ENCODE measurements around the gene PILRB. TPM values are rescaled to one million over a fixed set of nuclear protein-coding genes. Genes with fewer than 3 reads are reported as not detected.

The PILRB gene
- polyA plus RNA-seq, 1 donor from 2014 or later = 222 TPM

DNA sequence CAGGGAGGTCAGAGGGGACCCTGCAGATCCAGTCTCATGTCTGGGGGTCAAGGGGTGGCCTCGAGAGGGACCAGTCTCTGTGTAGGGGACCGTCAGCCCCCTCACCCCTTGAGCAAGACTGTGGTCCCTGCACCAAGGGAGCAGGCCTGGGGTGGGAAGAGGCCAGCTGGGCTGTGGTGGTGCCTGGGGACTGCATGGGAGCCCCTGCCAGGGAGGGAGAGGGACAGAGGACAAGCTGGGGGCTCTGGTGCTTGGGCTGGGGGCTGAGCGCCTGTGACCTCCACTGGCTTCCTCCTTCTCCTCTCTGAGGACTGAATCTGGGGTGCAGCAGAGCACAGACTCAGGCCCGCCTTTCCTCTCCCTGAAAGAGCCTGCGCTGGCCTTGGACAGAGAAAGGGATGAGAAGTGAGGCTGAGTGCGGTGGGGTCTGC lies 771 bp upstream of the PILRB start:
- H3K27ac ChIP-seq (ENCODE audit: low read length) = no peak overlapping the region
- H3K36me3 ChIP-seq (ENCODE audit: insufficient read depth, low read length) = no peaks in the 10 kb centered on the region
- no peaks in the 10 kb centered on the region for H3K9me2 ChIP-seq (ENCODE audit: insufficient read depth, low read length)

DNA sequence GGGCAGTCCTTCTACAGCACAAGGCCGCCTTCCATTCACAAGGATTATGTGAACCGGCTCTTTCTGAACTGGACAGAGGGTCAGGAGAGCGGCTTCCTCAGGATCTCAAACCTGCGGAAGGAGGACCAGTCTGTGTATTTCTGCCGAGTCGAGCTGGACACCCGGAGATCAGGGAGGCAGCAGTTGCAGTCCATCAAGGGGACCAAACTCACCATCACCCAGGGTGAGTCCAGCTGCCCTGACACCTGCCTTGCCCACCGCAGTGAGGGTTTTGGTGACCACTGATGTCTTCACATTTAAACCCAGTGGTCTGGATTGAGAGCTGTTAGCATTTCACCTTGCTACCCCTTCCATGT lies 918 bp downstream of the PILRB start:
- no peak overlapping the region for H3K27ac ChIP-seq (ENCODE audit: low read length)
- H3K9ac ChIP-seq (ENCODE audit: low read length) = no peak overlapping the region
- no peaks in the 10 kb centered on the region for H3K9me3 ChIP-seq (ENCODE audit: low read length)
- H3F3A ChIP-seq (ENCODE audit: insufficient read depth, low read length, poor library complexity, severe bottlenecking) = no peaks in the 10 kb centered on the region
- H3K4me2 ChIP-seq (ENCODE audit: low read length) = no peak overlapping the region
- TF ChIP-seq, protein P1, sequence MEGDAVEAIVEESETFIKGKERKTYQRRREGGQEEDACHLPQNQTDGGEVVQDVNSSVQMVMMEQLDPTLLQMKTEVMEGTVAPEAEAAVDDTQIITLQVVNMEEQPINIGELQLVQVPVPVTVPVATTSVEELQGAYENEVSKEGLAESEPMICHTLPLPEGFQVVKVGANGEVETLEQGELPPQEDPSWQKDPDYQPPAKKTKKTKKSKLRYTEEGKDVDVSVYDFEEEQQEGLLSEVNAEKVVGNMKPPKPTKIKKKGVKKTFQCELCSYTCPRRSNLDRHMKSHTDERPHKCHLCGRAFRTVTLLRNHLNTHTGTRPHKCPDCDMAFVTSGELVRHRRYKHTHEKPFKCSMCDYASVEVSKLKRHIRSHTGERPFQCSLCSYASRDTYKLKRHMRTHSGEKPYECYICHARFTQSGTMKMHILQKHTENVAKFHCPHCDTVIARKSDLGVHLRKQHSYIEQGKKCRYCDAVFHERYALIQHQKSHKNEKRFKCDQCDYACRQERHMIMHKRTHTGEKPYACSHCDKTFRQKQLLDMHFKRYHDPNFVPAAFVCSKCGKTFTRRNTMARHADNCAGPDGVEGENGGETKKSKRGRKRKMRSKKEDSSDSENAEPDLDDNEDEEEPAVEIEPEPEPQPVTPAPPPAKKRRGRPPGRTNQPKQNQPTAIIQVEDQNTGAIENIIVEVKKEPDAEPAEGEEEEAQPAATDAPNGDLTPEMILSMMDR (IDR thresholded peaks at IDR 0.05; ENCODE audit: poor library complexity, severe bottlenecking) = no peak
- no peak for TF ChIP-seq EZH2 (IDR thresholded peaks at IDR 0.05; ENCODE audit: borderline replicate concordance, insufficient read depth, low read length, poor library complexity, severe bottlenecking)
- no peak for TF ChIP-seq RAD21 (conservative IDR thresholded peaks at IDR 0.05)
- no peak for TF ChIP-seq POLR2AphosphoS5 (IDR thresholded peaks at IDR 0.05)
- TF ChIP-seq MXI1 (conservative IDR thresholded peaks at IDR 0.05; ENCODE audit: poor library complexity, severe bottlenecking) = no peak
- TF ChIP-seq, protein P2, sequence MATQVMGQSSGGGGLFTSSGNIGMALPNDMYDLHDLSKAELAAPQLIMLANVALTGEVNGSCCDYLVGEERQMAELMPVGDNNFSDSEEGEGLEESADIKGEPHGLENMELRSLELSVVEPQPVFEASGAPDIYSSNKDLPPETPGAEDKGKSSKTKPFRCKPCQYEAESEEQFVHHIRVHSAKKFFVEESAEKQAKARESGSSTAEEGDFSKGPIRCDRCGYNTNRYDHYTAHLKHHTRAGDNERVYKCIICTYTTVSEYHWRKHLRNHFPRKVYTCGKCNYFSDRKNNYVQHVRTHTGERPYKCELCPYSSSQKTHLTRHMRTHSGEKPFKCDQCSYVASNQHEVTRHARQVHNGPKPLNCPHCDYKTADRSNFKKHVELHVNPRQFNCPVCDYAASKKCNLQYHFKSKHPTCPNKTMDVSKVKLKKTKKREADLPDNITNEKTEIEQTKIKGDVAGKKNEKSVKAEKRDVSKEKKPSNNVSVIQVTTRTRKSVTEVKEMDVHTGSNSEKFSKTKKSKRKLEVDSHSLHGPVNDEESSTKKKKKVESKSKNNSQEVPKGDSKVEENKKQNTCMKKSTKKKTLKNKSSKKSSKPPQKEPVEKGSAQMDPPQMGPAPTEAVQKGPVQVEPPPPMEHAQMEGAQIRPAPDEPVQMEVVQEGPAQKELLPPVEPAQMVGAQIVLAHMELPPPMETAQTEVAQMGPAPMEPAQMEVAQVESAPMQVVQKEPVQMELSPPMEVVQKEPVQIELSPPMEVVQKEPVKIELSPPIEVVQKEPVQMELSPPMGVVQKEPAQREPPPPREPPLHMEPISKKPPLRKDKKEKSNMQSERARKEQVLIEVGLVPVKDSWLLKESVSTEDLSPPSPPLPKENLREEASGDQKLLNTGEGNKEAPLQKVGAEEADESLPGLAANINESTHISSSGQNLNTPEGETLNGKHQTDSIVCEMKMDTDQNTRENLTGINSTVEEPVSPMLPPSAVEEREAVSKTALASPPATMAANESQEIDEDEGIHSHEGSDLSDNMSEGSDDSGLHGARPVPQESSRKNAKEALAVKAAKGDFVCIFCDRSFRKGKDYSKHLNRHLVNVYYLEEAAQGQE (IDR thresholded peaks at IDR 0.05; ENCODE audit: borderline replicate concordance) = no peak
- no peak for TF ChIP-seq SMC3 (conservative IDR thresholded peaks at IDR 0.05; ENCODE audit: poor library complexity)
- no peak for TF ChIP-seq TAF1 (IDR thresholded peaks at IDR 0.05; ENCODE audit: low read depth)
- TF ChIP-seq EP300 (conservative IDR thresholded peaks at IDR 0.05; ENCODE audit: poor library complexity, severe bottlenecking) = no peak
- no peaks in the 10 kb centered on the region for H3K79me2 ChIP-seq (replicated peaks; ENCODE audit: insufficient read depth, low read length)
- no peaks in the 10 kb centered on the region for H4K20me1 ChIP-seq (ENCODE audit: insufficient read depth)
- H3K9me2 ChIP-seq (ENCODE audit: insufficient read depth, low read length) = no peaks in the 10 kb centered on the region
- H3K27me3 ChIP-seq (ENCODE audit: insufficient read depth, low read depth, low read length) = no peaks in the 10 kb centered on the region
- no peaks in the 10 kb centered on the region for H3K36me3 ChIP-seq (ENCODE audit: insufficient read depth, low read length)
- no peak overlapping the region for H3K4me3 ChIP-seq (ENCODE audit: low read length)
- H2AFZ ChIP-seq (ENCODE audit: low read depth, low read length) = no peak overlapping the region

More for the DNA sequence above, 771 bp upstream of the PILRB start:
- Histone ChIP-seq H2AFZ (ENCODE audit: low read depth, low read length) (no peak overlapping the region), H3K4me2 (ENCODE audit: low read length) (no peak overlapping the region), H4K20me1 (ENCODE audit: insufficient read depth) (no peaks in the 10 kb centered on the region), H3K9me3 (ENCODE audit: low read length) (no peaks in the 10 kb centered on the region), H3F3A (ENCODE audit: insufficient read depth, low read length, poor library complexity, severe bottlenecking) (no peaks in the 10 kb centered on the region), H3K79me2 (replicated peaks; ENCODE audit: insufficient read depth, low read length) (no peaks in the 10 kb centered on the region), H3K27me3 (ENCODE audit: insufficient read depth, low read depth, low read length) (no peaks in the 10 kb centered on the region), H3K9ac (ENCODE audit: low read length) (no peak overlapping the region), H3K4me3 (ENCODE audit: low read length) (no peak overlapping the region)
- TF ChIP-seq EP300 (conservative IDR thresholded peaks at IDR 0.05; ENCODE audit: poor library complexity, severe bottlenecking) (no peak), RAD21 (conservative IDR thresholded peaks at IDR 0.05) (no peak), SMC3 (conservative IDR thresholded peaks at IDR 0.05; ENCODE audit: poor library complexity) (no peak), EZH2 (IDR thresholded peaks at IDR 0.05; ENCODE audit: borderline replicate concordance, insufficient read depth, low read length, poor library complexity, severe bottlenecking) (no peak), POLR2AphosphoS5 (IDR thresholded peaks at IDR 0.05) (no peak), MXI1 (conservative IDR thresholded peaks at IDR 0.05; ENCODE audit: poor library complexity, severe bottlenecking) (no peak), TAF1 (IDR thresholded peaks at IDR 0.05; ENCODE audit: low read depth) (no peak)
- TF ChIP-seq, protein P1 (IDR thresholded peaks at IDR 0.05; ENCODE audit: poor library complexity, severe bottlenecking) = no peak
- TF ChIP-seq, protein P2 (IDR thresholded peaks at IDR 0.05; ENCODE audit: borderline replicate concordance) = no peak

Measured in neural cell (in vitro differentiated cells).